ENCODE measurements around the gene BIRC5.

DNA sequence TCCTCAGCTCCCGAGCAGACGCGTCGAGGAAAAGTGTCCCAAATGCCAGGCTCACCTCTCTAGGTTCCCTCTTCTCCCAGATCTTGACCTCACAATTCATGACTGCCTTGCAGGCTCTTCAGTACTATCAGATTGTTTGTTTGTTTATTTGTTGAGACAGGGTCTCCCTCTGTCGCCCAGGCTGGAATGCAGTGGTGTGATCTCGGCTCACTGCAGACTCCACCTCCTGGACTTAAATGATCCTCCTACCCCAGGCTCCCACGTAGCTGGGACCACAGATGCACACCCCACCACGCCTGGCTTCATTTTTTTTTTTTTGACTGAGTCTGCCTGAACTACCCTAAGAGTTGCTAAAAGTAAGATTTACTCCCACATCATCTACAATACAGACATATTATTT, 33.3 kb downstream of the BIRC5 start:
- TF ChIP-seq POLR2A (IDR thresholded peaks at IDR 0.05) (no peak), POLR2AphosphoS5 (IDR thresholded peaks at IDR 0.05) (no peak)
- TF ChIP-seq, protein P1, sequence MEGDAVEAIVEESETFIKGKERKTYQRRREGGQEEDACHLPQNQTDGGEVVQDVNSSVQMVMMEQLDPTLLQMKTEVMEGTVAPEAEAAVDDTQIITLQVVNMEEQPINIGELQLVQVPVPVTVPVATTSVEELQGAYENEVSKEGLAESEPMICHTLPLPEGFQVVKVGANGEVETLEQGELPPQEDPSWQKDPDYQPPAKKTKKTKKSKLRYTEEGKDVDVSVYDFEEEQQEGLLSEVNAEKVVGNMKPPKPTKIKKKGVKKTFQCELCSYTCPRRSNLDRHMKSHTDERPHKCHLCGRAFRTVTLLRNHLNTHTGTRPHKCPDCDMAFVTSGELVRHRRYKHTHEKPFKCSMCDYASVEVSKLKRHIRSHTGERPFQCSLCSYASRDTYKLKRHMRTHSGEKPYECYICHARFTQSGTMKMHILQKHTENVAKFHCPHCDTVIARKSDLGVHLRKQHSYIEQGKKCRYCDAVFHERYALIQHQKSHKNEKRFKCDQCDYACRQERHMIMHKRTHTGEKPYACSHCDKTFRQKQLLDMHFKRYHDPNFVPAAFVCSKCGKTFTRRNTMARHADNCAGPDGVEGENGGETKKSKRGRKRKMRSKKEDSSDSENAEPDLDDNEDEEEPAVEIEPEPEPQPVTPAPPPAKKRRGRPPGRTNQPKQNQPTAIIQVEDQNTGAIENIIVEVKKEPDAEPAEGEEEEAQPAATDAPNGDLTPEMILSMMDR (IDR thresholded peaks at IDR 0.05), result no peak
